GM18505 (cell line): ENCODE results near the gene FBN1.

Source experiments
- ATAC-seq: cut with Tn5 transposase; IDR thresholded peaks from one replicate; pipeline ENCODE4 v1.9.1; 2021; ENCODE audit not compliant: unreplicated experiment
- POLR2A ChIP-seq: IDR thresholded peaks from 4 replicates; pipeline ENCODE4 v1.6.1; 2011; ENCODE audit warnings: borderline replicate concordance; ENCODE audit not compliant: insufficient read depth, insufficient read length; ENCODE audit errors: extremely low read depth

The FBN1 gene

DNA sequence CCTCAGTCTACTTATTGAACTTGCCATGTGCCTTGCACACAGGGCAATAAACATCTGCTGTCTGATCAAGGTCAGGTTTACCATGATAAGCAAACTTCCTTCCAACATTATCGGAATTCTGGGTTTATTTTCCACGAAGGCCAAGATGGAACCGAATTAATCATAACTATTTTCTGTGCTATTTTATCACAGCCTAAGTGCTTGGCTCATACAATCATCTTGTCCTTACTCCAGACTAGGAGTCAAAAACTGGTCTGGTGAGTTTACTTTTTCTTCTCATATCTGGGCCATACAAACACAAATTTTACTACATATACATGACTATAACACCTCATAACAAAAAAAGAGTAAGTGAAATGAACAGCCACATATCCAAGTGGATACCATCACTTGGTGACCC lies 2.3 kb downstream of the FBN1 start:
- TF ChIP-seq POLR2A: no peak

DNA sequence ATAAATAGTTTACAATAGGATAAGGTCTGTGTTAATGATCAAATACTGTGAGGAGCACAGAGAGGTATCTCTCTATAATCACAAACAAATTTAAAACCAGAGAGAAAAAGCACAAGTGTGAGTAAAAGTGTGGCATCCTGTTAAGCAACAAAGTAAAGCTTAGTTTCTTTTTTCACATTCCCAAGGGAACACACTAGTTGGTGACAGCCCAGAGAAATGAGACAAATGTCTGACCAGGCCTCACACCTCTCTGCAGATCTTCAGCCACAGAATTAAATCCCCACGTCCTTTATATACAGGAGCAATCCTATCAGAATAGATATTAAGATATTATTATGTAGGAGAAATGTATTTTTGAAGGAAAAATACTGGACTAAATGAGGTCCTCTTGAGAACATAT lies 2.7 kb downstream of the FBN1 start:
- no peak for TF ChIP-seq POLR2A
- ATAC-seq: no peak

More for the DNA sequence above, 2.3 kb downstream of the FBN1 start:
- ATAC-seq: no peak

DNA sequence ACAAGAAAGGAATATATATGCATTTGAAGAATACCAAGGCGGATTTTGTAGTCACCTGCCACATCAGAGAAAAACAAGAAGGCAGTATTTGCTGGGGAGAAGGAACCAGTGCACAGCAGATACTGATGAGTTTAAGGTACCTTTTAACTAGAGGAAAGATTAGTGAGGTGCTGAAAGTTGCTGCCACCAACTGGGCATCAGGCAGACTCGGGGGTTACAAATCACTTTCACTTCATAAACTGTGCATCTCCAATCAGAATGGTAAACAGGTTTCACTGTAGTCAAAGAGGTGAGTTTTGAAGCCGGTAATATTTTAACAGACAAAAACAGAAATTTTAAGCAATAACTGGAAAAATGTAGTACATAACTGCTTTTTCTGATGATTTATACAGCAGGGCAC lies 4.1 kb downstream of the FBN1 start:
- TF ChIP-seq POLR2A: no peak
- no peak for ATAC-seq

DNA sequence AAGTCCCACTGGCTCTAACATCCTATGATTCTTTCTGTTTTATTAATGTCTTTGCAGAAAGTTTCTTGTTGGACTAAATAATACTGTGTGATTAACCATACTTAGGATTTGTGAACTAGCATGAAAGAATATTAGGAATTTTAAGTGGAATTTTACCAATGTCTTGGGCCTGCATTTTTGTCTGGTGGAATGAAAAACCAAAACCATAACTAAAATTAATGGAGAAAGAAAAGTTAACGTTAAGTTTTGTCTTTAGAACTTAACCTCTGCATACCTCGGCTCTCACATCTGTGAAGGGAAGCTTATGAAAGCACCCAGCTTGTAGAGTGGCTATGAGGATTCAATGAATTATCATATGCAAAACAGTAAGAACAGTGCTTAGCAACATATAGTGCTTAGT lies 6.5 kb downstream of the FBN1 start:
- no peak for TF ChIP-seq POLR2A
- ATAC-seq: no peak

DNA sequence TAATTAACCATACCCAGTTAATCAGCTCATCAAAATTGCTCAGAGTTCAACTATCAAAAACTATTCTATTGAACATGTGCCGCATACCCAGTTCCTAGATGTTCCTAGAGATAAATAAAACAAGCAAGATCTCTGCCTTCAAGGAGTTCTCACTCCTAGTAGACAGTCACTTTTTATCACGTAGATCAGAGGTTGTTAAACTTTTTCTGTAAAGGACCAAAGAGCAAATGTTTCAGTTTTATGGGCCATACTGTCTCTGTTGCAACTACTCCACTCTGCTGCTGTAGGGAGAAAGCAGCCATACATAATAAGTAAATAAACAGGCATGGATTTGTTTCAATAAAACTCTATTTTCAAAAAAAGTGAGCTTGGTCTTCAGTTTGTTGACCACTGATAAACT lies 7.9 kb downstream of the FBN1 start:
- no peak for ATAC-seq
- no peak for TF ChIP-seq POLR2A

DNA sequence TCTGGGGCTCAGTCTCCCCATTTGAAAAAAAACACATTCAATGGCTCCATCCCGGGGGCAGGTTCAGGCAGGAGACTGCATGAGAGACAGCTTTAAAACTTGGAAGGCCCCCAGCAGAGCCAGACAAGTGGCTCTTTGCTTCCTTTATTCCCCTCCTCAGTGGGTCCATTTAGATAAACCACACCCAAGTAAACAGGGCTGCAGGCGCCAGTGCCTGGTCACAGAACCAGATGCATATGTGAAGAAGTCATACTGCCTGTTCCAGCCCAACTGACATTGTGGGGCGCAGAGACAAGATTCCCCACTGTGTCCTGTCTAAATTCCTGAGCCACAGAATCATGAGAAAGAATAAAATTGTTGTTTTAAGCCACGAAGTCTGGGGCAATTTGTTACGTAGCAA lies 9.0 kb downstream of the FBN1 start:
- TF ChIP-seq POLR2A: no peak
- no peak for ATAC-seq

DNA sequence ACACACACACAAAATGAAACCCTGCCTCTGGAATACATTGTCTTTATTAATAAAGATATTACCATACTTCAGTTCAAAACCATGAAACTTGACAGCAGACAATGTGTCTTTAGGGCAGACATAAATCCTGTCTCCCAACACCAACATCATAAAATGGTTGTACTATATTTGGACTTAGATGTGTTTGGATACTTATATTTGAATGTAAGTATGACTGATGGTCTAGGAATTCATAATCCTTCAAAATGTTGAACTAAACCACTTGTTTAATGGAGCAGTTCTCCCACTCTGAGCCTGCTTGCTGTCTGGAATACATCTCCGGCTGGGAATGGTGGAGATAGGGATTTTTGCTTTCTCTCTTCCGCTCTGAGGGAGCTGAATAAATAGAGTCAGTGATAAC lies 10.6 kb downstream of the FBN1 start:
- TF ChIP-seq POLR2A: no peak
- ATAC-seq: no peak

DNA sequence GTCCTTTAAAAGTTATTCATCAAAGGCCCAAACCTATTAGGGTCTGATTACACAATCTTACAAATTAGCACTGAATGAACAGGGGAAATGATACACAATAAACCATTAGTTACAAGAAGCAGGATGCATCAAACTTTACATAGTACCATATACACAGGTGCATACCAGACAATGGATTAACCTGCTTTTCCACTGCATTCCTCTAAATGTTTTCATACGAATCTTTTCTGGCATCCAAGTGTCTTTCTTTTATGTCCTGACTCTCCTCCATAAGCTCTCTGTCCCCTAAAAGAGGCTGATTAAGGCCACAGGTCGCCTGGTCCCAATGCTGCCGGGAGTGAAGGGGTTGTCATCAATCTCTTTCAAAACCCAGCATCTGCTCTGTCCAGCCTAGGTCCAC lies 11.4 kb downstream of the FBN1 start:
- no peak for TF ChIP-seq POLR2A
- no peak for ATAC-seq

DNA sequence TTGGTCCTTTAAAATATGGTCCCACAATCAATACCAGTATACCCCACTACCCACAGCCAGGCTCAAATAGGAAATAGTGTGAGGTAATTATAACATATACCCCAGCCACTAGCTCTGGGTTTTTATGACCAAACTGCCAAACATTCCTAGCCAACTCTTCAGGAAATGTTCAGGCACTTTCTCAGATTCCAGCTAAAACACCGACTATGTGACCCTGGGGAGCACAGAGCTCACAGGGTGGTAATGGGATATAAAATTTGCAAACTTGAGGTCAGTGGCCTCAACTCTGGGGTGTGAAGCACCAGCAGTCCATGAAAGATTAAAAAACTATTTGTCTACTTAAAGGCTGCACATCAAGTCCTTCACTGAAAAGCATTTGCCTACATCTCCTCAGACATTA lies 12.9 kb downstream of the FBN1 start:
- TF ChIP-seq POLR2A: no peak
- ATAC-seq: no peak

DNA sequence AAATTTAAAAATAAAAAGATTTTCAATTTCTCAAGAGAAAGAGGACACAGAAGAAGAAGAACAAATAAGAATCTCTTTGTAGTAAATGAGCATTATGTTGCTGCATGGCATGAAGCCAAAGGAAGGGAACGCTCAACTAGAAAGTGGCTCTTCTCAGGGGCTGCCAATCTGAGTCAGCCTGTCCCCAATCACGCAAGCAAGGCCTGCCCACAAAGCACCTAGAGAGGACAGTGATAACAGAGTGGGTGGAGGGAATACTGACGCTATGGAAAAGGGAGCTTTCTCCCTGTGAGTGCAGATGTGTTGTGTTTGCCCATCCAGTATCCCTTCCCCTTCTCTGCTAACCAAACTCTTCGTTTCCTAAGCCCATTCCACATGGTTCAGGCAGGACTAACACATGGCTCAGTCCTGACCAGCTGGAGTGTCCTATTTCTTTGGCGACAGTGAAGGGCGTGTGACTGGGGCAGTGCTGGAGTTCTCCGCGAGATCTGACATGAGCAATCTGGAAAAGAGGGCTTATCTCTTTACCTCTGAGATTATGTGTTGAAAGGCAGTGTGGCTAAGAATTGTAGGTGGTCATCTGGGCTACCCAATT lies 14.2 kb downstream of the FBN1 start:
- no peak for TF ChIP-seq POLR2A
- ATAC-seq: no peak

DNA sequence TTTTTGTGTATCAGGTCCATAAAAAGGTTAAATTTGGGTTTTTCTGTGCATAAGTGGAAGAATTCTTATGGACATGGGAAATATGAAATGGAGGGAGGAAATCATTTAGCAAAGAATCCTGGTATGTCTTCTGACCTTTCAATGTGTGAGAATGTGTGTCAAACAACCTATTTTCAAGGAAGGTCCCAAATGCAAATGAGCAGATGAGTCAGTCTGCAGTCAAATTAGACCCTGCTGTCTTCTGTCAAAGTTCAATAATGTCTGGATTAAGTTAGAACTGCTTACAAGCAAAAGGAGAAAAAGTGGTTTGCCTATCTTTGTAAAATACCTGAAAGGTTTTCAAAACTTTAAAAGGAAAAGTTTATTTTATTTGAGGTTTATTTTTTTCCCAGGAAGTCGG lies 15.3 kb downstream of the FBN1 start:
- no peak for TF ChIP-seq POLR2A
- no peak for ATAC-seq

DNA sequence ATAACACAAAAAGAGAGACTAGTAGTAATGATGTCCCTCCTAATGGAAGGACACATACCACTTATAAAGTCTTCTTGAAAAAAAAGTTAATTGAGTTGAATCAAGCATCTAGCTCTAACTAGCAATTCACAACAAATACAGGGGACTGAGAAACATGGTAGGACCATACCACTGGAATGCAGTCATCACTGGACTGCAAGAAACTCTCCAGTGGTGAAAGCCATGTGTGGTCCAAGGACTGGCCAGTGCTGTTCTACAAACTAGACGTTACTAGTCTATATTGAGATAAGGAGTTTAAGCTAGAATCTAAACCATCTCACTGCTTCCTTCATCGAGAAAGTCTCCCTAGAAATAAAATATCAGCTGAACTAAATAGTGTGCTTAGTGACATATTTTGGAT lies 16.7 kb downstream of the FBN1 start:
- TF ChIP-seq POLR2A: no peak
- ATAC-seq: no peak

DNA sequence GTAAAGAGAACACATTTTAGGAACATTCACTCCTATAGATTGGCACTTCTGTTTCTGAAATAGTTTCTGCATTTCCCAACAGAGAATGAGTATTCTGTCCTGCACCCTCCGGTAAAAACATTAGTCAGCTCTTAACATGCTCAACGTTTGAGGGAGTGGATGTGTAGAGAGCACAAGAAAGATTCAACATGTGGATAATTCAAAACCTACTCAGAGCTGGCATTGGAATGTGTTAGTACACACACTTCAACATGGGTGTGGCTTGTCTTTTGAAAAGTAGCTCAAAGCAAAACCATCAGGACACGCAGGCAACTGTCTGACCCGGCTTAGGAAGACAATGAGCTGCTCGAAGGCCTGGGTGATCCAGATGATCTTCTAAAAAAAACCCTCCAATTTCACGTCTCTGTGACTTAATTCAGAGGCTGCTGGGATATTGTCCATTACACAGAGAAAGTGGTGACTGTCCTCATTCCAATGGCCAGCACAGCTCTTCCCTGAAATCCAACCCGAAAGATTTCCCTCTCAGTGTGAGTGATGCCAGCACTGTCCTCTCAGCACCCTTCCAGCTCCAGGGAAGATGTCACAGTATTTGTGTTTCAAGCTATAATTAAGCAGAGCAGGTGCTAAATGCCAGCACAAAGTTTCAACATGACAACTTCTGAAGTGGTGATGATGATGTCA lies 18.1 kb downstream of the FBN1 start:
- no peak for ATAC-seq

DNA sequence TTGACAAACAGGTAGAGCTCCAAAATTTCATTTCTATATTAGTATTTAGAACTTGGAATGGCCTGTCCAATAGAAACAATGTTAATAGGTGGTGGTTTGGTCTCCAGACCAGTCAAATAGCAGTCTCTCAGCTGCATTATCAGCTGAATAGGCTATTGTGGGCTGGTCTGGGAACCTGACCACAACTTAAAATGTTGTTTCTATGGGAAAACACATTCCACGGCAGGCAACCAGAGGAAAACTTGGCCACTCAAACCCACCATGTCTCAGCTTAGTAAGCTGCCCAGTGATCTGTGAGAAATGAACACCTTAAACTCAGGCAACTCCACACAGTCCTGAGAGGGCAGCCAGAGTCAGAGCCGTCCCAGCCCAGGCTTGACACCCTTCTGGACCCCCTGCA lies 20.4 kb downstream of the FBN1 start:
- no peak for ATAC-seq
- no peak for TF ChIP-seq POLR2A

More for the DNA sequence above, 18.1 kb downstream of the FBN1 start:
- no peak for TF ChIP-seq POLR2A
